Body of pancreas (tissue), 4 donors: ENCODE data around the gene EPB41L5.

Experiments
- POLR2A ChIP-seq, 3 donors: fragments of 450-650 bp; IDR thresholded peaks; one replicate each; pipeline ENCODE4 v1.6.1; 2016; ENCODE audit warnings: antibody characterized with exemption in 3 of 3, mild to moderate bottlenecking in 2 of 3
- TF ChIP-seq, protein P1 (sequence below), 7 experiments: fragments of 450-650 bp in 4 of 7; fragments of 200-600 bp in 3 of 7; sonication (generic) in 3 of 7; IDR thresholded peaks; one replicate each; pipeline ENCODE4 v1.5.1; 2016 to 2019; ENCODE audit warnings: antibody characterized with exemption in 7 of 7

GRCh38 chr2:120079647-120080046 lies 66.8 kb downstream of the EPB41L5 start:
- TF ChIP-seq, protein P1, sequence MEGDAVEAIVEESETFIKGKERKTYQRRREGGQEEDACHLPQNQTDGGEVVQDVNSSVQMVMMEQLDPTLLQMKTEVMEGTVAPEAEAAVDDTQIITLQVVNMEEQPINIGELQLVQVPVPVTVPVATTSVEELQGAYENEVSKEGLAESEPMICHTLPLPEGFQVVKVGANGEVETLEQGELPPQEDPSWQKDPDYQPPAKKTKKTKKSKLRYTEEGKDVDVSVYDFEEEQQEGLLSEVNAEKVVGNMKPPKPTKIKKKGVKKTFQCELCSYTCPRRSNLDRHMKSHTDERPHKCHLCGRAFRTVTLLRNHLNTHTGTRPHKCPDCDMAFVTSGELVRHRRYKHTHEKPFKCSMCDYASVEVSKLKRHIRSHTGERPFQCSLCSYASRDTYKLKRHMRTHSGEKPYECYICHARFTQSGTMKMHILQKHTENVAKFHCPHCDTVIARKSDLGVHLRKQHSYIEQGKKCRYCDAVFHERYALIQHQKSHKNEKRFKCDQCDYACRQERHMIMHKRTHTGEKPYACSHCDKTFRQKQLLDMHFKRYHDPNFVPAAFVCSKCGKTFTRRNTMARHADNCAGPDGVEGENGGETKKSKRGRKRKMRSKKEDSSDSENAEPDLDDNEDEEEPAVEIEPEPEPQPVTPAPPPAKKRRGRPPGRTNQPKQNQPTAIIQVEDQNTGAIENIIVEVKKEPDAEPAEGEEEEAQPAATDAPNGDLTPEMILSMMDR (IDR thresholded peaks at IDR 0.05), result no peak
- no peak for TF ChIP-seq POLR2A (IDR thresholded peaks at IDR 0.05)
